H1 (cell line): ENCODE results near the gene TTC3. TPM values are rescaled to one million over a fixed set of nuclear protein-coding genes. Genes with fewer than 3 reads are reported as not detected.

Source experiments
- ATF3 ChIP-seq: IDR thresholded peaks from 2 replicates; pipeline ENCODE4 v1.6.1; 2011; ENCODE audit warnings: low read depth, mild to moderate bottlenecking, low read length; ENCODE audit not compliant: insufficient read depth
- CHD7 ChIP-seq: fragments of 300-600 bp; sonication (generic); IDR thresholded peaks from 2 replicates; pipeline ENCODE4 v1.7.1; 2012; ENCODE audit warnings: low read length, moderate library complexity, mild to moderate bottlenecking, inconsistent platforms; ENCODE audit not compliant: insufficient replicate concordance
- CREB1 ChIP-seq: IDR thresholded peaks from 2 replicates; pipeline ENCODE4 v1.6.1; 2012; ENCODE audit warnings: inconsistent platforms
- E2F6 ChIP-seq: IDR thresholded peaks from 2 replicates; pipeline ENCODE4 v1.6.1; 2012; ENCODE audit warnings: inconsistent platforms
- FOSL1 ChIP-seq: IDR thresholded peaks from 2 replicates; pipeline ENCODE4 v1.6.1; 2011; ENCODE audit warnings: mild to moderate bottlenecking, low read depth, low read length, moderate library complexity; ENCODE audit not compliant: insufficient read depth
- NRF1 ChIP-seq: IDR thresholded peaks from 2 replicates; pipeline ENCODE4 v1.6.1; 2011; ENCODE audit warnings: mild to moderate bottlenecking, low read depth, low read length, improper control_type of control experiment
- POLR2AphosphoS5 ChIP-seq: IDR thresholded peaks from 2 replicates; pipeline ENCODE4 v1.6.1; 2011; ENCODE audit warnings: low read depth, low read length
- SP1 ChIP-seq: IDR thresholded peaks from 2 replicates; pipeline ENCODE4 v1.6.1; 2011; ENCODE audit warnings: low read depth, low read length
- SP4 ChIP-seq: IDR thresholded peaks from 2 replicates; pipeline ENCODE4 v1.6.1; 2012; ENCODE audit warnings: low read length, inconsistent platforms
- TBP ChIP-seq: IDR thresholded peaks from 2 replicates; pipeline ENCODE4 v1.6.1; 2011; ENCODE audit warnings: low read depth, low read length, improper control_type of control experiment
- TCF12 ChIP-seq: IDR thresholded peaks from 2 replicates; pipeline ENCODE4 v1.6.1; 2011; ENCODE audit warnings: low read depth, mild to moderate bottlenecking, low read length
- ZNF274 ChIP-seq: IDR thresholded peaks from 2 replicates; pipeline ENCODE4 v1.7.0; 2012; ENCODE audit warnings: low read length, borderline replicate concordance; ENCODE audit errors: extremely low read depth
- polyA plus RNA-seq, 7 experiments: library from polyadenylated mRNA; depleted of rRNA in 3 of 7; stranded (reverse) in 5 of 7; unstranded in 2 of 7; fragments of >200 nt in 5 of 7; fragments of 200-250 nt in 2 of 7; gene quantifications; 1 replicate in 5 of 7; 2 replicates in 1 of 7; 4 replicates in 1 of 7; pipeline versions ENCODE4 v1.2.1 to v1.2.3, GENCODE V29; 2011 to 2013; ENCODE audit warnings: missing spikeins in 2 of 7, mixed read lengths in 2 of 7
- total RNA-seq: library from RNA; stranded (reverse); fragmentation: NEBNext Ultra II Directional; extraction: Animal tissue kit (Norgen Biotek cat#: 25700); gene quantifications from 2 replicates; pipeline ENCODE4 v1.2.1, GENCODE V29; 2021

The TTC3 gene
- total and polyA plus RNA-seq, 2 of the 8 experiments (the other 6 are each of a cell fraction or from before 2014, with no cell fraction given), result 11.0 to 36.2 TPM

- TF ChIP-seq CHD7, result no peak
- TF ChIP-seq CREB1, result no peak
- no peak for TF ChIP-seq TCF12
- no peak for TF ChIP-seq TBP
- TF ChIP-seq POLR2AphosphoS5, result no peak
- no peak for TF ChIP-seq NRF1
- no peak for TF ChIP-seq SP1
- TF ChIP-seq ZNF274, result no peak
- TF ChIP-seq ATF3, result no peak
- TF ChIP-seq E2F6, result no peak
- no peak for TF ChIP-seq SP4
- no peak for TF ChIP-seq FOSL1
Measured at GRCh38 chr21:37186983-37187382, 113.9 kb downstream of the TTC3 start (continued).
